A673 (cell line): ENCODE results near the gene TBX4. TPM values are rescaled to one million over a fixed set of nuclear protein-coding genes. Genes with fewer than 3 reads are reported as not detected.

Source experiments
- BruUV-seq: library from RNA; stranded (reverse); fragments of 400-500 nt; replicated peaks from 2 replicates; lab custom pipeline; 2021; lab: Mats Ljungman, UMichigan
- CTCF ChIA-PET: fragments of 300-600 bp; sonication (Branson Sonifier 250); formaldehyde crosslinking; loops from one replicate; lab custom pipeline; 2022; ENCODE audit warnings: antibody characterized with exemption; lab: Charles Lee
- POLR2A ChIA-PET: fragments of 300-600 bp; sonication (Branson Sonifier 250); formaldehyde crosslinking; loops from one replicate; lab custom pipeline; 2022; ENCODE audit warnings: antibody characterized with exemption; ENCODE audit not compliant: low non-redundant PET; lab: Charles Lee
- DNase-seq: peaks from one replicate; pipeline ENCODE4 v3.0.0-alpha.2; 2015; ENCODE audit warnings: low spot score
- H3K27ac ChIP-seq: fragments of 200-600 bp; sonication (generic); 2 replicates; pipeline ENCODE4 v1.5.1; 2016; ENCODE audit warnings: mixed run types, low read depth, mild to moderate bottlenecking, mixed read lengths, antibody characterized with exemption, low read length; ENCODE audit not compliant: poor library complexity, severe bottlenecking
- H3K27me3 ChIP-seq: fragments of 200-600 bp; sonication (generic); replicated peaks from 2 replicates; pipeline ENCODE4 v1.6.1; 2017; ENCODE audit warnings: mixed run types, low read depth, mild to moderate bottlenecking, mixed read lengths, antibody characterized with exemption, low read length; ENCODE audit not compliant: insufficient read depth, poor library complexity
- H3K36me3 ChIP-seq: fragments of 200-600 bp; sonication (generic); 2 replicates; pipeline ENCODE4 v1.6.1; 2016; ENCODE audit warnings: mixed run types, mild to moderate bottlenecking, mixed read lengths, antibody characterized with exemption, low read length; ENCODE audit not compliant: insufficient read depth, poor library complexity, severe bottlenecking
- H3K4me1 ChIP-seq: fragments of 200-600 bp; sonication (generic); 2 replicates; pipeline ENCODE4 v1.6.1; 2017; ENCODE audit warnings: mixed run types, mild to moderate bottlenecking, mixed read lengths, antibody characterized with exemption, low read length; ENCODE audit not compliant: insufficient read depth, poor library complexity, severe bottlenecking
- H3K4me3 ChIP-seq: fragments of 200-600 bp; sonication (generic); 2 replicates; pipeline ENCODE4 v1.5.1; 2016; ENCODE audit warnings: low read depth, mixed run types, mild to moderate bottlenecking, mixed read lengths, low read length; ENCODE audit not compliant: poor library complexity, severe bottlenecking
- H3K9me3 ChIP-seq: fragments of 200-600 bp; sonication (generic); 2 replicates; pipeline ENCODE4 v1.6.1; 2016; ENCODE audit warnings: mixed run types, low read depth, mild to moderate bottlenecking, mixed read lengths, antibody characterized with exemption, low read length; ENCODE audit not compliant: poor library complexity, severe bottlenecking
- EZH2 ChIP-seq: fragments of 200-600 bp; sonication (generic); IDR thresholded peaks from 2 replicates; pipeline ENCODE4 v1.6.1; 2017; ENCODE audit warnings: borderline replicate concordance, low read depth, mild to moderate bottlenecking, mixed read lengths, antibody characterized with exemption, low read length; ENCODE audit not compliant: poor library complexity, severe bottlenecking
- intact Hi-C: fragments of 100-400 bp; cut with micrococcal nuclease; formaldehyde crosslinking; loops from one replicate; pipeline ENCODE4 v1.10.0; 2022; ENCODE audit not compliant: unreplicated experiment
- total RNA-seq: library from RNA; stranded (reverse); gene quantifications from 2 replicates; pipeline ENCODE4 v1.2.3, GENCODE V29; 2021
- TF ChIP-seq, protein P1 (sequence below): fragments of 300-800, 200-600 bp; sonication (generic); conservative IDR thresholded peaks from 2 replicates; pipeline ENCODE4 v1.5.1; 2017; ENCODE audit warnings: low read depth, mild to moderate bottlenecking, antibody characterized with exemption, low read length, moderate library complexity, mixed read lengths

The TBX4 gene
- total RNA-seq, 1 experiment from 2014 or later: not detected

DNA sequence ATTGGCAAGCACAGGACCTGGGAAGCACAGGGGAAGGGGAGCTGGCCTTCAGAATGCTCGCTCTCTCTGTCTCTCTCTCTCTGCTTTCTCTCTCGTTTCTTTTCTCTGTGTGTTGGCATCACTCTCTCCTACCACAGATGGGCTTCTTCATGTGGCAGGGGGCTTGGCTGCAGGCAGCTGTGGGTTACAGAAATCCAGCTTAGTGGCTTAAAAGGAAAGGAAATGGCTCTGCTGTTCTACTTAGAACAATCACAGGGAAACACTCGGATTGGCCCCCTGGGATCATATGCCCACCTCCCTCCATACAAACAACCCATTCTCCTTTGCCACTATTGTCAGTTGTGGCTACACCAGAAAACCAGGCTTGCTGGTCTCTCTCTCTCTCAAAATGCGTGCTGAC, 32.2 kb upstream of the TBX4 start:
- CTCF ChIA-PET: no interaction called here
- TF ChIP-seq EZH2: no peak
- TF ChIP-seq, protein P1, sequence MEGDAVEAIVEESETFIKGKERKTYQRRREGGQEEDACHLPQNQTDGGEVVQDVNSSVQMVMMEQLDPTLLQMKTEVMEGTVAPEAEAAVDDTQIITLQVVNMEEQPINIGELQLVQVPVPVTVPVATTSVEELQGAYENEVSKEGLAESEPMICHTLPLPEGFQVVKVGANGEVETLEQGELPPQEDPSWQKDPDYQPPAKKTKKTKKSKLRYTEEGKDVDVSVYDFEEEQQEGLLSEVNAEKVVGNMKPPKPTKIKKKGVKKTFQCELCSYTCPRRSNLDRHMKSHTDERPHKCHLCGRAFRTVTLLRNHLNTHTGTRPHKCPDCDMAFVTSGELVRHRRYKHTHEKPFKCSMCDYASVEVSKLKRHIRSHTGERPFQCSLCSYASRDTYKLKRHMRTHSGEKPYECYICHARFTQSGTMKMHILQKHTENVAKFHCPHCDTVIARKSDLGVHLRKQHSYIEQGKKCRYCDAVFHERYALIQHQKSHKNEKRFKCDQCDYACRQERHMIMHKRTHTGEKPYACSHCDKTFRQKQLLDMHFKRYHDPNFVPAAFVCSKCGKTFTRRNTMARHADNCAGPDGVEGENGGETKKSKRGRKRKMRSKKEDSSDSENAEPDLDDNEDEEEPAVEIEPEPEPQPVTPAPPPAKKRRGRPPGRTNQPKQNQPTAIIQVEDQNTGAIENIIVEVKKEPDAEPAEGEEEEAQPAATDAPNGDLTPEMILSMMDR: no peak
- Histone ChIP-seq H3K27ac (no peak overlapping the region), H3K4me3 (no peak overlapping the region), H3K9me3 (no peaks in the 10 kb centered on the region), H3K4me1 (no peaks in the 10 kb centered on the region), H3K27me3 (peaks cover 3% of the 10 kb centered on the region), H3K36me3 (no peaks in the 10 kb centered on the region)
- intact Hi-C loops: no loop called here
- DNase-seq: no peak
- POLR2A ChIA-PET: no interaction called here
- BruUV-seq: no TSS peak

DNA sequence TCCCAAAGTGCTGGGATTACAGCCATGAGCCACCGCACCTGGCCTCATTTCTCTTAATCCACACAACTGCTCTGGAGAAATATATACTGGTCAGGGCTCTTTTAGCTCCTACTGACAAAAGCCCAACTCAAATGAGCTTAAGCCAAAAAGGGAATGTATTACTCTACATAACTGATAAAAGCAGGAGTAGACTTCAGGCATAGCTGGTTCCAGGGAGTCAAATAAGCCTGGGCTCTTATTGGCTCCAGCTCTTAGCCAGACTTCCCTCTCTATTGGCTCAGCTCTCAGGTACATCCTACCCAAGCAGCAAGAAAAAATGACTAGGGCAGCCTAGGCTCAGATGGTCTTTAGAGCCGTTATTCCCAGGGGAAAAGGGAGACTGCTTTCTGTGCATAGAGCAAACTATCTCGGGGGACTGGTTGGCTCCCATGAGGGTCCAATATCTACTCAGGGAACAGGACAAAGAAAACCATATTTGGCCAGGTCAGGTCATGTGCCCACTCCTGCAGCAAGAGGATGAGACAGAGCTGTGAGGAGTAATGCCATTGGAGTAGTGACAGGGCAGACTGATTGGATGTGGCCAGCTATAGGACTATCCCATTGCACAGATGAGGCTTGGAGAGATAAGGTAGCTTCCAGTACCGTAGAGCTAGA, 31.4 kb upstream of the TBX4 start:
- no peak for TF ChIP-seq EZH2
- TF ChIP-seq, protein P1: no peak
- Histone ChIP-seq H3K9me3 (no peaks in the 10 kb centered on the region), H3K4me3 (no peak overlapping the region), H3K27ac (no peak overlapping the region), H3K27me3 (peaks cover 3% of the 10 kb centered on the region), H3K4me1 (no peaks in the 10 kb centered on the region), H3K36me3 (no peaks in the 10 kb centered on the region)
- ChIA-PET CTCF (no interaction called here), POLR2A (no interaction called here)
- intact Hi-C loops: no loop called here
- DNase-seq: no peak
- no TSS peak for BruUV-seq

DNA sequence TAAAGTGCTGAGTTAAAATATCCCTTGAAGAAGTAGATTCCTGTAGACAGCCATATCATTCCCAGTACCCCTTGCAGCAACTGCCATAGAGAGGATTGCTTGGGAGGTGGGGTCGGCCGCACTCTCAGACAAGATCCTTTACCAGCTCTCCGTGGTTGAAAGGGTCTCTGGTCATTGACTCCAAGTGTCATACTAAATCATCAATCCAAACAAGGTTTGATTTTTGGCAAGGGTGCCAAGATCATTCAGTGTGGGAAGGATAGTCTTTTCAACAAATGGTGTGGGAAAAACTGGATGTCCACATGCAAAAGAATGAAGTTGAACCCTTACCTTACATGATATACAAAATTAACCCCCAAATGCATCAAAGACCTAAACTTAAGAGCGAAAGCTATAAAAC, 30.8 kb upstream of the TBX4 start:
- no TSS peak for BruUV-seq

More for the DNA sequence above, 30.8 kb upstream of the TBX4 start:
- H3K9me3 ChIP-seq: no peaks in the 10 kb centered on the region
- H3K36me3 ChIP-seq: no peaks in the 10 kb centered on the region
- ChIA-PET CTCF (no interaction called here), POLR2A (no interaction called here)
- TF ChIP-seq EZH2: no peak
- TF ChIP-seq, protein P1: no peak
- DNase-seq: no peak
- no peak overlapping the region for H3K4me3 ChIP-seq
- intact Hi-C loops: no loop called here
- H3K4me1 ChIP-seq: no peaks in the 10 kb centered on the region
- H3K27me3 ChIP-seq: peaks cover 3% of the 10 kb centered on the region
- no peak overlapping the region for H3K27ac ChIP-seq
